Endodermal cell (in vitro differentiated cells): ENCODE results near the gene SLC17A9. TPM values are rescaled to one million over a fixed set of nuclear protein-coding genes. Genes with fewer than 3 reads are reported as not detected.
A peak's percentile ranks its signal among the peaks of the same experiment; 100 is the strongest.

ENCODE experiments used
- DNase-seq: peaks from one replicate; pipeline ENCODE4 v3.0.0-alpha.2; 2017
- H3K27ac ChIP-seq: 2 replicates; pipeline ENCODE4 v1.5.1; 2013; ENCODE audit warnings: mild to moderate bottlenecking, low read depth, low read length, moderate library complexity
- H3K27me3 ChIP-seq: 2 replicates; pipeline ENCODE4 v1.6.1; 2013; ENCODE audit warnings: mild to moderate bottlenecking, low read length, moderate library complexity; ENCODE audit not compliant: insufficient read depth, control insufficient read depth, poor library complexity, severe bottlenecking
- H3K36me3 ChIP-seq: 2 replicates; pipeline ENCODE4 v1.7.0; 2013; ENCODE audit warnings: mild to moderate bottlenecking, low read length, moderate library complexity; ENCODE audit not compliant: control insufficient read depth, insufficient read depth
- H3K4me1 ChIP-seq: one replicate; pipeline ENCODE4 v1.7.0; 2013; ENCODE audit warnings: low read length; ENCODE audit not compliant: control insufficient read depth, insufficient read depth
- H3K4me3 ChIP-seq: 2 replicates; pipeline ENCODE4 v1.5.1; 2013; ENCODE audit warnings: mild to moderate bottlenecking, low read length, moderate library complexity
- H3K9ac ChIP-seq: 2 replicates; pipeline ENCODE4 v1.6.1; 2013; ENCODE audit warnings: mild to moderate bottlenecking, low read length, moderate library complexity; ENCODE audit not compliant: poor library complexity, severe bottlenecking; ENCODE audit errors: extremely low read depth
- H3K9me3 ChIP-seq: 2 replicates; pipeline ENCODE4 v1.6.1; 2013; ENCODE audit warnings: mild to moderate bottlenecking, low read length, moderate library complexity; ENCODE audit not compliant: control insufficient read depth
- H3K27ac Mint-ChIP-seq: 2 replicates; pipeline ENCODE4 v1.8.0; 2020; ENCODE audit warnings: mixed read lengths
- H3K27me3 Mint-ChIP-seq: 2 replicates; pipeline ENCODE4 v1.8.0; 2021; ENCODE audit warnings: mild to moderate bottlenecking, mixed read lengths; ENCODE audit not compliant: insufficient read depth
- H3K36me3 Mint-ChIP-seq: 2 replicates; pipeline ENCODE4 v1.8.0; 2020; ENCODE audit warnings: low read depth, mixed read lengths
- H3K4me1 Mint-ChIP-seq: 2 replicates; pipeline ENCODE4 v1.8.0; 2020; ENCODE audit warnings: mixed read lengths
- H3K4me3 Mint-ChIP-seq: 2 replicates; pipeline ENCODE4 v1.8.0; 2020; ENCODE audit warnings: mild to moderate bottlenecking, moderate library complexity, mixed read lengths
- H3K9me3 Mint-ChIP-seq: 2 replicates; pipeline ENCODE4 v1.8.0; 2020; ENCODE audit warnings: mild to moderate bottlenecking, mixed read lengths
- CTCF ChIP-seq: fragments of 200-600 bp; sonication (generic); conservative IDR thresholded peaks from 2 replicates; pipeline ENCODE4 v1.5.0; 2021; ENCODE audit warnings: antibody characterized with exemption, mild to moderate bottlenecking
- WGBS, 2 experiments: methylation state at CpG; one replicate each; pipeline versions ENCODE4 v1.1.5 to v1.1.7; 2013; ENCODE audit warnings: missing lambda C conversion rate in 2 of 2, mixed read lengths in 1 of 2; ENCODE audit not compliant: insufficient coverage in 1 of 2, insufficient read length in 1 of 2; 5-methylcytosine and 5-hydroxymethylcytosine counted together
- total RNA-seq, 2 donors: library from RNA; stranded (reverse); fragmentation: NEBNext Ultra II Directional in 1 of 2; extraction: Animal tissue kit (Norgen Biotek cat#: 25700) in 1 of 2; gene quantifications; 2 replicates in 1 of 2; 3 replicates in 1 of 2; pipeline ENCODE4 v1.2.1, GENCODE V29; 2021

SLC17A9 gene
- total RNA-seq, 2 donors from 2014 or later, result 8.9 to 10.2 TPM

GRCh38 chr20:62914436-62914835, 38.1 kb upstream of the SLC17A9 start:
- no peaks in the 10 kb centered on the region for H3K27me3 ChIP-seq
- no peak overlapping the region for H3K4me3 ChIP-seq
- 96 to 100% methylated on average over 2 to 8 of the region's 9 CpGs for WGBS, 2 experiments
- H3K9ac ChIP-seq, result no peak overlapping the region
- H3K36me3 ChIP-seq, result peaks cover 59% of the 10 kb centered on the region
- peaks cover 18% of the 10 kb centered on the region for H3K4me1 ChIP-seq
- H3K4me1 Mint-ChIP-seq, result peaks cover 51% of the 10 kb centered on the region
- peak overlapping the region; percentile 58 for H3K27ac ChIP-seq
- no peaks in the 10 kb centered on the region for H3K27me3 Mint-ChIP-seq
- H3K4me3 Mint-ChIP-seq, result peak overlapping the region; percentile 46
- peak overlapping the region; percentile 70 for H3K27ac Mint-ChIP-seq
- no peaks in the 10 kb centered on the region for H3K9me3 Mint-ChIP-seq
- H3K36me3 Mint-ChIP-seq, result peaks cover 37% of the 10 kb centered on the region
- no peaks in the 10 kb centered on the region for H3K9me3 ChIP-seq
- DNase-seq, result no peak
- TF ChIP-seq CTCF, result no peak

GRCh38 chr20:62914970-62915457, 37.5 kb upstream of the SLC17A9 start:
- no peaks in the 10 kb centered on the region for H3K9me3 Mint-ChIP-seq
- peaks cover 32% of the 10 kb centered on the region for H3K36me3 Mint-ChIP-seq
- DNase-seq, result peak; percentile 90
- peaks cover 57% of the 10 kb centered on the region for H3K4me1 Mint-ChIP-seq
- Histone ChIP-seq H3K4me3 (no peak overlapping the region), H3K9me3 (no peaks in the 10 kb centered on the region), H3K9ac (no peak overlapping the region), H3K27me3 (no peaks in the 10 kb centered on the region), H3K4me1 (peaks cover 18% of the 10 kb centered on the region), H3K36me3 (peaks cover 53% of the 10 kb centered on the region), H3K27ac (peak overlapping the region; percentile 48)
- H3K27ac Mint-ChIP-seq, result peak overlapping the region; percentile 97
- peak overlapping the region; percentile 46 for H3K4me3 Mint-ChIP-seq
- 59 to 66% methylated on average over 7 to 8 of the region's 8 CpGs for WGBS, 2 experiments
- TF ChIP-seq CTCF, result no peak
- H3K27me3 Mint-ChIP-seq, result no peaks in the 10 kb centered on the region

- 82 to 92% methylated on average over 10 of the region's 10 CpGs for WGBS, 2 experiments
- no peak overlapping the region for H3K9ac ChIP-seq
- H3K4me1 ChIP-seq, result peaks cover 18% of the 10 kb centered on the region
- Mint-ChIP-seq H3K4me1 (peaks cover 64% of the 10 kb centered on the region), H3K4me3 (no peak overlapping the region), H3K36me3 (peaks cover 14% of the 10 kb centered on the region), H3K27me3 (no peaks in the 10 kb centered on the region), H3K9me3 (no peaks in the 10 kb centered on the region), H3K27ac (peak overlapping the region; percentile 9)
- H3K36me3 ChIP-seq, result peaks cover 34% of the 10 kb centered on the region
- no peak for TF ChIP-seq CTCF
- no peak overlapping the region for H3K4me3 ChIP-seq
- H3K27me3 ChIP-seq, result no peaks in the 10 kb centered on the region
- H3K9me3 ChIP-seq, result no peaks in the 10 kb centered on the region
- H3K27ac ChIP-seq, result peak overlapping the region; percentile 74
- no peak for DNase-seq
Measured at GRCh38 chr20:62916703-62917476, 35.6 kb upstream of the SLC17A9 start.
